SK-N-SH treated with all-trans-retinoic acid at 6 μM for 48 hours (cell line): ENCODE measurements around the gene PARD3.
A peak's percentile ranks its signal among the peaks of the same experiment; 100 is the strongest.

Source experiments
- ATAC-seq: fragments of 200-7000 bp; cut with Tn5 transposase; 3 replicates; pipeline ENCODE4 v1.9.1; 2020; ENCODE audit warnings: mild to moderate bottlenecking, moderate library complexity
- ARNTL ChIP-seq: fragments of 450-650 bp; formaldehyde crosslinking; IDR thresholded peaks from 2 replicates; pipeline ENCODE4 v1.5.0; 2020; ENCODE audit warnings: low read depth, mild to moderate bottlenecking, moderate library complexity, borderline replicate concordance
- BACH2 ChIP-seq: fragments of 250-450 bp; sonication (Bioruptor Pico); IDR thresholded peaks from 2 replicates; pipeline ENCODE4 v1.9.0; 2021; ENCODE audit warnings: mild to moderate bottlenecking, borderline replicate concordance
- CREB5 ChIP-seq: fragments of 250-450 bp; sonication (Bioruptor Pico); IDR thresholded peaks from 2 replicates; pipeline ENCODE4 v1.5.1; 2020; ENCODE audit warnings: low read depth, mild to moderate bottlenecking, moderate library complexity
- CSDC2 ChIP-seq: fragments of 250-450 bp; sonication (Bioruptor Pico); IDR thresholded peaks from 2 replicates; pipeline ENCODE4 v1.5.0; 2020; ENCODE audit warnings: mild to moderate bottlenecking, moderate library complexity
- CSRNP3 ChIP-seq: fragments of 250-450 bp; sonication (Bioruptor Pico); IDR thresholded peaks from 2 replicates; pipeline ENCODE4 v1.5.1; 2021; ENCODE audit warnings: mild to moderate bottlenecking, moderate library complexity
- ESRRG ChIP-seq: fragments of 250-450 bp; sonication (Bioruptor Pico); IDR thresholded peaks from 2 replicates; pipeline ENCODE4 v1.6.1; 2021; ENCODE audit warnings: mild to moderate bottlenecking
- ISL1 ChIP-seq: fragments of 250-450 bp; sonication (Bioruptor Pico); IDR thresholded peaks from 2 replicates; pipeline ENCODE4 v2.1.2; 2022; ENCODE audit warnings: mild to moderate bottlenecking, moderate library complexity
- OSR1 ChIP-seq: fragments of 250-450 bp; sonication (Bioruptor Pico); IDR thresholded peaks from 2 replicates; pipeline ENCODE4 v1.8.0; 2022; ENCODE audit warnings: moderate library complexity, mild to moderate bottlenecking, inconsistent platforms
- PATZ1 ChIP-seq: fragments of 250-450 bp; sonication (Bioruptor Pico); IDR thresholded peaks from 2 replicates; pipeline ENCODE4 v1.8.0; 2020; ENCODE audit warnings: mild to moderate bottlenecking, moderate library complexity, borderline replicate concordance
- POU6F1 ChIP-seq: fragments of 250-450 bp; sonication (Bioruptor Pico); IDR thresholded peaks from 2 replicates; pipeline ENCODE4 v1.8.0; 2021; ENCODE audit warnings: low read depth, mild to moderate bottlenecking, moderate library complexity, borderline replicate concordance
- RARB ChIP-seq: fragments of 250-450 bp; sonication (Bioruptor Pico); IDR thresholded peaks from 2 replicates; pipeline ENCODE4 v1.8.0; 2021; ENCODE audit warnings: mild to moderate bottlenecking, moderate library complexity
- SNAI2 ChIP-seq: fragments of 250-450 bp; sonication (Bioruptor Pico); IDR thresholded peaks from 2 replicates; pipeline ENCODE4 v1.5.0; 2020; ENCODE audit warnings: mild to moderate bottlenecking, moderate library complexity
- TOX ChIP-seq: fragments of 250-450 bp; sonication (Bioruptor Pico); IDR thresholded peaks from 2 replicates; pipeline ENCODE4 v1.8.0; 2021; ENCODE audit warnings: mild to moderate bottlenecking, moderate library complexity, borderline replicate concordance
- TSHZ2 ChIP-seq: fragments of 250-450 bp; sonication (Bioruptor Pico); IDR thresholded peaks from 2 replicates; pipeline ENCODE4 v1.5.0; 2020; ENCODE audit warnings: mild to moderate bottlenecking, moderate library complexity
- ZC3H10 ChIP-seq: fragments of 250-450 bp; sonication (Bioruptor Pico); IDR thresholded peaks from 2 replicates; pipeline ENCODE4 v1.5.1; 2021; ENCODE audit warnings: mild to moderate bottlenecking, moderate library complexity
- ZFP3 ChIP-seq: fragments of 250-450 bp; sonication (Bioruptor Pico); IDR thresholded peaks from 2 replicates; pipeline ENCODE4 v1.5.0; 2020; ENCODE audit warnings: mild to moderate bottlenecking, moderate library complexity
- ZFP30 ChIP-seq: fragments of 450-650 bp; formaldehyde crosslinking; IDR thresholded peaks from 2 replicates; pipeline ENCODE4 v1.5.0; 2022; ENCODE audit warnings: mild to moderate bottlenecking, moderate library complexity
- ZNF565 ChIP-seq: fragments of 450-650 bp; formaldehyde crosslinking; conservative IDR thresholded peaks from 2 replicates; pipeline ENCODE4 v1.5.0; 2020; ENCODE audit warnings: low read depth, mild to moderate bottlenecking, moderate library complexity
- ZNF8 ChIP-seq: fragments of 450-650 bp; formaldehyde crosslinking; IDR thresholded peaks from 2 replicates; pipeline ENCODE4 v1.5.0; 2020; ENCODE audit warnings: mild to moderate bottlenecking, moderate library complexity

The PARD3 gene

GRCh38 chr10:34135515-34135914 is 679.6 kb downstream of the PARD3 start:
- ATAC-seq, result no peak
- TF ChIP-seq CREB5 (CRISPR knock-in tag), result no peak
- TF ChIP-seq TSHZ2 (CRISPR knock-in tag), result no peak
- no peak for TF ChIP-seq BACH2 (CRISPR knock-in tag)
- no peak for TF ChIP-seq CSDC2
- no peak for TF ChIP-seq TOX (CRISPR knock-in tag)
- TF ChIP-seq ZNF8, result no peak
- no peak for TF ChIP-seq ZFP30 (CRISPR knock-in tag)
- no peak for TF ChIP-seq SNAI2 (CRISPR knock-in tag)
- no peak for TF ChIP-seq OSR1 (CRISPR knock-in tag)
- no peak for TF ChIP-seq ZNF565 (CRISPR knock-in tag)
- TF ChIP-seq ARNTL (CRISPR knock-in tag), result no peak
- TF ChIP-seq CSRNP3, result no peak
- no peak for TF ChIP-seq ZC3H10
- no peak for TF ChIP-seq POU6F1 (CRISPR knock-in tag)
- no peak for TF ChIP-seq RARB (CRISPR knock-in tag)
- TF ChIP-seq ZFP3 (CRISPR knock-in tag), result no peak

- peak; percentile 64 for ATAC-seq
- peak; percentile 70 for TF ChIP-seq ZC3H10
- no peak for TF ChIP-seq ESRRG (CRISPR knock-in tag)
- TF ChIP-seq ISL1 (CRISPR knock-in tag), result peak; percentile 89
- no peak for TF ChIP-seq CSDC2
- TF ChIP-seq TSHZ2 (CRISPR knock-in tag), result no peak
- peak; percentile 75 for TF ChIP-seq PATZ1 (CRISPR knock-in tag)
- TF ChIP-seq ZNF8, result no peak
- TF ChIP-seq BACH2 (CRISPR knock-in tag), result no peak
- TF ChIP-seq TOX (CRISPR knock-in tag), result 0 out of 2 replicates have a peak, but pooled peaks have one; percentile 64
These were observed 680.5 kb downstream of the PARD3 start for GRCh38 chr10:34134602-34135001.
